ENCODE measurements around the gene ZNF646. TPM values are rescaled to one million over a fixed set of nuclear protein-coding genes. Genes with fewer than 3 reads are reported as not detected.

Gene ZNF646
- total RNA-seq, 2 donors from 2014 or later, result 12.7 to 14.5 TPM

DNA sequence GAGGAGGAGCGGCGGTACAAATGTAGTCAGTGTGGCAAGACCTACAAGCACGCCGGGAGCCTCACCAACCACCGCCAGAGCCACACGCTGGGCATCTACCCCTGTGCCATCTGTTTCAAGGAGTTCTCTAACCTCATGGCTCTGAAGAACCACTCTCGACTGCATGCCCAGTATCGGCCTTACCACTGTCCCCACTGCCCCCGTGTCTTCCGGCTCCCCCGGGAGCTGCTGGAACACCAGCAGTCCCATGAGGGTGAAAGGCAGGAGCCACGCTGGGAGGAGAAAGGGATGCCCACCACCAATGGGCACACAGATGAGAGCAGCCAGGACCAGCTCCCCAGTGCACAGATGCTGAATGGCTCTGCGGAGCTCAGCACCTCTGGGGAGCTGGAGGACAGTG, 2.8 kb downstream of the ZNF646 start:
- peaks cover 21% of the 10 kb centered on the region for H3K4me1 ChIP-seq
- no peak for ATAC-seq
- H3K9me3 ChIP-seq, result no peaks in the 10 kb centered on the region
- no peak overlapping the region for H3K4me3 ChIP-seq
- peaks cover 8 to 33% of the 10 kb centered on the region in 2 donors for H3K36me3 ChIP-seq (replicated peaks in 1 of 2; ENCODE audit: insufficient read depth in 1 of 2, low read depth in 2 of 2)
- no peaks in the 10 kb centered on the region for H3K27me3 ChIP-seq
- intact Hi-C loops (cut with DNase I), result loop anchor here (10.0 kb wide), 1 partner anchor 68 kb away; no protein-coding TSS in a partner anchor
- 93 to 96% methylated on average over 5 to 13 of the region's 13 CpGs for WGBS, 2 donors
- no peak for DNase-seq
- no peak overlapping the region for H3K27ac ChIP-seq
- TF ChIP-seq POLR2A (IDR thresholded peaks at IDR 0.05), result no peak
- TF ChIP-seq, protein P1, sequence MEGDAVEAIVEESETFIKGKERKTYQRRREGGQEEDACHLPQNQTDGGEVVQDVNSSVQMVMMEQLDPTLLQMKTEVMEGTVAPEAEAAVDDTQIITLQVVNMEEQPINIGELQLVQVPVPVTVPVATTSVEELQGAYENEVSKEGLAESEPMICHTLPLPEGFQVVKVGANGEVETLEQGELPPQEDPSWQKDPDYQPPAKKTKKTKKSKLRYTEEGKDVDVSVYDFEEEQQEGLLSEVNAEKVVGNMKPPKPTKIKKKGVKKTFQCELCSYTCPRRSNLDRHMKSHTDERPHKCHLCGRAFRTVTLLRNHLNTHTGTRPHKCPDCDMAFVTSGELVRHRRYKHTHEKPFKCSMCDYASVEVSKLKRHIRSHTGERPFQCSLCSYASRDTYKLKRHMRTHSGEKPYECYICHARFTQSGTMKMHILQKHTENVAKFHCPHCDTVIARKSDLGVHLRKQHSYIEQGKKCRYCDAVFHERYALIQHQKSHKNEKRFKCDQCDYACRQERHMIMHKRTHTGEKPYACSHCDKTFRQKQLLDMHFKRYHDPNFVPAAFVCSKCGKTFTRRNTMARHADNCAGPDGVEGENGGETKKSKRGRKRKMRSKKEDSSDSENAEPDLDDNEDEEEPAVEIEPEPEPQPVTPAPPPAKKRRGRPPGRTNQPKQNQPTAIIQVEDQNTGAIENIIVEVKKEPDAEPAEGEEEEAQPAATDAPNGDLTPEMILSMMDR (IDR thresholded peaks at IDR 0.05), result no peak

DNA sequence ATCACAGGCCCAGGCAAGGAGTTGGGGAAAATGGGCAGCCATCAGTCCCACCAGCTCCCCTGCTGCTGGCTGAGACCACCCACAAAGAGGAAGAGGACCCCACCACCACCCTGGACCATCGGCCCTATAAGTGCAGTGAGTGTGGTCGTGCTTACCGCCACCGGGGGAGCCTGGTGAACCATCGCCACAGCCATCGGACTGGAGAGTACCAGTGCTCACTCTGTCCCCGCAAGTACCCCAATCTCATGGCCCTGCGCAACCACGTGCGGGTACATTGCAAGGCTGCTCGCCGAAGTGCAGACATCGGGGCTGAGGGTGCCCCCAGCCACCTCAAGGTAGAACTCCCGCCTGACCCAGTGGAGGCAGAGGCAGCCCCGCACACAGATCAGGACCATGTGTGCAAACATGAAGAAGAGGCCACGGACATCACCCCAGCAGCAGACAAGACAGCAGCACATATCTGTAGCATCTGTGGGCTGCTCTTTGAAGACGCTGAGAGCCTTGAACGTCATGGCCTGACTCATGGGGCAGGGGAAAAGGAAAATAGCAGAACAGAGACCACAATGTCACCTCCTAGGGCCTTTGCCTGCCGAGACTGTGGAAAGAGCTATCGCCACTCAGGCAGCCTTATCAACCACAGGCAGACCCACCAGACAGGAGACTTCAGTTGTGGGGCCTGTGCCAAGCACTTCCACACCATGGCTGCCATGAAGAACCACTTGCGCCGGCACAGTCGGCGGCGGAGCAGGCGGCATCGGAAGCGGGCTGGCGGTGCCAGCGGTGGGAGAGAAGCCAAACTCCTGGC, 3.6 kb downstream of the ZNF646 start:
- TF ChIP-seq, protein P1 (IDR thresholded peaks at IDR 0.05), result no peak
- no peak for TF ChIP-seq POLR2A (IDR thresholded peaks at IDR 0.05)
- 93 to 94% methylated on average over 12 to 26 of the region's 30 CpGs for WGBS, 2 donors
- no peaks in the 10 kb centered on the region for H3K27me3 ChIP-seq
- H3K27ac ChIP-seq, result no peak overlapping the region
- H3K4me3 ChIP-seq, result no peak overlapping the region
- intact Hi-C loops (cut with DNase I), result loop anchor here (10.0 kb wide), 1 partner anchor 67 kb away; no protein-coding TSS in a partner anchor
- H3K9me3 ChIP-seq, result no peaks in the 10 kb centered on the region
- DNase-seq, result no peak
- ATAC-seq, result no peak
- H3K4me1 ChIP-seq, result peaks cover 13% of the 10 kb centered on the region
- H3K36me3 ChIP-seq (replicated peaks in 1 of 2; ENCODE audit: insufficient read depth in 1 of 2, low read depth in 2 of 2), result peaks cover 8 to 33% of the 10 kb centered on the region in 2 donors

DNA sequence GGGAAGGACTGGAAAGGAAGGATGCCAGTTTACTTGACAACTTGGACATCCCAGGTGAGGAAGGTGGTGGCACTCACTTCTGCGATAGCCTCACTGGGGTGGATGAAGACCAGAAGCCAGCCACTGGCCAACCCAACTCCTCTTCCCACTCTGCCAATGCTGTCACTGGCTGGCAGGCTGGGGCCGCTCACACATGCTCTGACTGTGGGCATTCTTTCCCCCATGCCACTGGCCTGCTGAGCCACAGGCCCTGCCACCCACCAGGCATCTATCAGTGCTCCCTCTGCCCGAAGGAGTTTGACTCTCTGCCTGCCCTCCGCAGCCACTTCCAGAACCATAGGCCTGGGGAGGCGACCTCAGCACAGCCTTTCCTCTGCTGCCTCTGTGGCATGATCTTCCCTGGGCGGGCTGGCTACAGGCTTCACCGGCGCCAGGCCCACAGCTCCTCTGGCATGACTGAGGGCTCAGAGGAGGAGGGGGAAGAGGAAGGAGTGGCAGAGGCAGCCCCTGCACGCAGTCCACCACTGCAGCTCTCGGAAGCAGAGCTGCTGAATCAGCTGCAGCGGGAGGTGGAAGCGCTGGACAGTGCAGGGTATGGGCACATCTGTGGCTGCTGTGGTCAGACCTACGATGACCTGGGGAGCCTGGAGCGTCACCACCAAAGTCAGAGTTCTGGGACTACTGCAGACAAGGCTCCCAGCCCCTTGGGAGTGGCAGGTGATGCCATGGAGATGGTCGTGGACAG, 4.5 kb downstream of the ZNF646 start:
- H3K4me3 ChIP-seq, result no peak overlapping the region
- WGBS, 2 donors, result 91 to 95% methylated on average over 11 to 15 of the region's 15 CpGs
- DNase-seq, result no peak
- H3K4me1 ChIP-seq, result peaks cover 11% of the 10 kb centered on the region
- H3K27ac ChIP-seq, result no peak overlapping the region
- no peaks in the 10 kb centered on the region for H3K9me3 ChIP-seq
- intact Hi-C loops (cut with DNase I), result loop anchor here (10.0 kb wide), 1 partner anchor 66 kb away; no protein-coding TSS in a partner anchor
- H3K36me3 ChIP-seq (replicated peaks in 1 of 2; ENCODE audit: insufficient read depth in 1 of 2, low read depth in 2 of 2), result peaks cover 8 to 33% of the 10 kb centered on the region in 2 donors
- TF ChIP-seq, protein P1 (IDR thresholded peaks at IDR 0.05), result no peak
- no peak for TF ChIP-seq POLR2A (IDR thresholded peaks at IDR 0.05)
- H3K27me3 ChIP-seq, result no peaks in the 10 kb centered on the region
- ATAC-seq, result no peak

DNA sequence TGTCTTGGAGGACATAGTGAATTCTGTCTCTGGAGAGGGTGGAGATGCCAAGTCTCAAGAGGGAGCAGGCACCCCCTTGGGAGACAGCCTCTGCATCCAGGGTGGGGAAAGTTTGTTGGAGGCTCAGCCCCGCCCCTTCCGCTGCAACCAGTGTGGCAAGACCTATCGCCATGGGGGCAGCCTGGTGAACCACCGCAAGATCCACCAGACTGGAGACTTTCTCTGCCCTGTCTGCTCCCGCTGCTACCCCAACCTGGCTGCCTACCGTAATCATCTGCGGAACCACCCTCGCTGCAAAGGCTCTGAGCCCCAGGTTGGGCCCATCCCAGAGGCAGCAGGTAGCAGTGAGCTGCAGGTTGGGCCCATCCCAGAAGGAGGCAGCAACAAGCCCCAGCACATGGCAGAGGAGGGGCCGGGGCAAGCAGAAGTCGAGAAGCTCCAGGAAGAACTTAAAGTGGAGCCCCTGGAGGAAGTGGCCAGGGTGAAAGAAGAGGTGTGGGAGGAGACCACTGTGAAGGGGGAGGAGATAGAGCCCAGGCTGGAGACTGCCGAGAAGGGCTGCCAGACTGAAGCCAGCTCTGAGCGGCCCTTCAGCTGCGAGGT, 5.2 kb downstream of the ZNF646 start:
- WGBS, 2 donors, result 77 to 90% methylated on average over 10 to 13 of the region's 13 CpGs
- Histone ChIP-seq H3K27ac (no peak overlapping the region), H3K27me3 (no peaks in the 10 kb centered on the region), H3K4me1 (peaks cover 11% of the 10 kb centered on the region), H3K4me3 (no peak overlapping the region), H3K36me3 (replicated peaks in 1 of 2; ENCODE audit: insufficient read depth in 1 of 2, low read depth in 2 of 2) (peaks cover 8 to 33% of the 10 kb centered on the region in 2 donors), H3K9me3 (no peaks in the 10 kb centered on the region)
- intact Hi-C loops (cut with DNase I), result loop anchor here (10.0 kb wide), 1 partner anchor 65 kb away; no protein-coding TSS in a partner anchor
- TF ChIP-seq, protein P1 (IDR thresholded peaks at IDR 0.05), result no peak
- no peak for TF ChIP-seq POLR2A (IDR thresholded peaks at IDR 0.05)
- ATAC-seq, result no peak
- no peak for DNase-seq

Measured in body of pancreas (tissue), 4 donors.